NCI-H1930 (cell line): ENCODE measurements around the gene KRT86.
A peak's percentile ranks its signal among the peaks of the same experiment; 100 is the strongest.
"Not testable (repeated sequence)": the region's sequence is repeated elsewhere in the genome, so short reads cannot be mapped to it uniquely, and the experiment has no call there.

Experiments used
- DNase-seq, 2 experiments: peaks; one replicate each; lab custom pipeline; 2025; lab: John Stamatoyannopoulos, UW

Gene KRT86

GRCh38 chr12:52291267-52291935, 17.0 kb downstream of the KRT86 start, which contains the start of gene KRT81:
Gene KRT81 (minus strand): TSS chr12:52291534. CDS start chr12:52291465, 69 bp downstream.
- DNase-seq = no peak

GRCh38 chr12:52293926-52294325, 19.5 kb downstream of the KRT86 start:
- no peak for DNase-seq

- DNase-seq = no peak
These were observed 20.4 kb downstream of the KRT86 start for GRCh38 chr12:52294803-52295202.

- DNase-seq = no peak
These were observed 21.2 kb downstream of the KRT86 start for GRCh38 chr12:52295663-52296062.

GRCh38 chr12:52296572-52297215, 22.2 kb downstream of the KRT86 start:
- DNase-seq = no peak

- DNase-seq = no peak
These were observed 24.3 kb downstream of the KRT86 start for GRCh38 chr12:52298677-52299190.

GRCh38 chr12:52300796-52301691, 26.6 kb downstream of the KRT86 start:
- DNase-seq = no peak

- DNase-seq = not testable (repeated sequence)
These were observed 27.3 kb downstream of the KRT86 start for GRCh38 chr12:52301721-52302120.

GRCh38 chr12:52302242-52302914, 27.9 kb downstream of the KRT86 start:
- DNase-seq = not testable (repeated sequence)

GRCh38 chr12:52304941-52305411, 30.5 kb downstream of the KRT86 start:
- not testable (repeated sequence) for DNase-seq

GRCh38 chr12:52305921-52306705, 31.7 kb downstream of the KRT86 start:
- no peak for DNase-seq

GRCh38 chr12:52306731-52307130, 32.3 kb downstream of the KRT86 start:
- DNase-seq = no peak

- DNase-seq = peak; percentile 14 to 57
These were observed 33.7 kb downstream of the KRT86 start for GRCh38 chr12:52307836-52308805.

- DNase-seq = no peak
These were observed 34.5 kb downstream of the KRT86 start for GRCh38 chr12:52308806-52309425.

GRCh38 chr12:52310622-52311284, 36.3 kb downstream of the KRT86 start:
- DNase-seq = no peak

- no peak for DNase-seq
These were observed 36.8 kb downstream of the KRT86 start for GRCh38 chr12:52311285-52311648.

GRCh38 chr12:52312086-52312485, 37.6 kb downstream of the KRT86 start:
- DNase-seq = no peak

- DNase-seq = no peak
These were observed 39.0 kb downstream of the KRT86 start for GRCh38 chr12:52313461-52313860.

- DNase-seq = no peak
These were observed 39.5 kb downstream of the KRT86 start for GRCh38 chr12:52313926-52314325.
